H9 (cell line): ENCODE results near the gene CYB5R3. TPM values are rescaled to one million over a fixed set of nuclear protein-coding genes. Genes with fewer than 3 reads are reported as not detected.

ENCODE experiments used
- DNase-seq: peaks from one replicate; pipeline ENCODE4 v3.0.0-alpha.2; 2017
- H2AFZ ChIP-seq: one replicate; pipeline ENCODE4 v1.6.1; 2013; ENCODE audit warnings: mild to moderate bottlenecking, low read length, control low read depth, moderate library complexity
- H2AK5ac ChIP-seq: 2 replicates; pipeline ENCODE4 v1.6.1; 2013; ENCODE audit warnings: low read length, control low read depth, mixed read lengths; ENCODE audit not compliant: insufficient read length
- H2BK120ac ChIP-seq: one replicate; pipeline ENCODE4 v1.6.1; 2013; ENCODE audit warnings: low read depth, mild to moderate bottlenecking, low read length, control low read depth, inconsistent platforms; ENCODE audit not compliant: poor library complexity, severe bottlenecking
- H2BK12ac ChIP-seq: 2 replicates; pipeline ENCODE4 v1.6.1; 2013; ENCODE audit warnings: low read length, control low read depth, mixed read lengths, low read depth; ENCODE audit not compliant: insufficient read length
- H2BK15ac ChIP-seq: 2 replicates; pipeline ENCODE4 v1.6.1; 2013; ENCODE audit warnings: low read depth, low read length, control low read depth
- H2BK20ac ChIP-seq: one replicate; pipeline ENCODE4 v1.6.1; 2013; ENCODE audit warnings: low read depth, mild to moderate bottlenecking, low read length, control low read depth, inconsistent platforms; ENCODE audit not compliant: poor library complexity, severe bottlenecking
- H2BK5ac ChIP-seq: 2 replicates; pipeline ENCODE4 v1.6.1; 2013; ENCODE audit warnings: low read length, control low read depth, mixed read lengths; ENCODE audit not compliant: insufficient read length
- H3K14ac ChIP-seq: 2 replicates; pipeline ENCODE4 v1.6.1; 2013; ENCODE audit warnings: low read length, control low read depth; ENCODE audit not compliant: insufficient read depth
- H3K18ac ChIP-seq: 2 replicates; pipeline ENCODE4 v1.6.1; 2013; ENCODE audit warnings: low read depth, mild to moderate bottlenecking, mixed read lengths, low read length, control low read depth; ENCODE audit not compliant: insufficient read length
- H3K23ac ChIP-seq: 2 replicates; pipeline ENCODE4 v1.6.1; 2013; ENCODE audit warnings: low read length, control low read depth, mixed read lengths, low read depth; ENCODE audit not compliant: insufficient read length
- H3K23me2 ChIP-seq: 2 replicates; pipeline ENCODE4 v1.6.1; 2013; ENCODE audit warnings: low read depth, mild to moderate bottlenecking, mixed read lengths, low read length, control low read depth; ENCODE audit not compliant: insufficient read length, poor library complexity, severe bottlenecking
- H3K27ac ChIP-seq: 2 replicates; pipeline ENCODE4 v1.5.1; 2013; ENCODE audit warnings: low read length, control low read depth, mixed read lengths, low read depth; ENCODE audit not compliant: insufficient read length
- H3K27me3 ChIP-seq: 2 replicates; pipeline ENCODE4 v1.6.1; 2013; ENCODE audit warnings: low read length, control low read depth, inconsistent platforms; ENCODE audit not compliant: insufficient read depth
- H3K4ac ChIP-seq: 2 replicates; pipeline ENCODE4 v1.6.1; 2013; ENCODE audit warnings: low read depth, mild to moderate bottlenecking, control low read depth, inconsistent platforms, low read length, moderate library complexity
- H3K4me1 ChIP-seq: 2 replicates; pipeline ENCODE4 v1.6.1; 2013; ENCODE audit warnings: low read length, control low read depth, inconsistent platforms; ENCODE audit not compliant: insufficient read depth
- H3K4me2 ChIP-seq: 2 replicates; pipeline ENCODE4 v1.6.1; 2013; ENCODE audit warnings: low read length, control low read depth, mixed read lengths; ENCODE audit not compliant: insufficient read length, insufficient read depth
- H3K56ac ChIP-seq: 2 replicates; pipeline ENCODE4 v1.6.1; 2013; ENCODE audit warnings: low read depth, mild to moderate bottlenecking, mixed read lengths, low read length, control low read depth; ENCODE audit not compliant: insufficient read length
- H3K79me1 ChIP-seq: 2 replicates; pipeline ENCODE4 v1.6.1; 2013; ENCODE audit warnings: low read depth, mild to moderate bottlenecking, moderate library complexity, low read length, control low read depth, inconsistent platforms; ENCODE audit not compliant: insufficient read depth, poor library complexity, severe bottlenecking
- H3K79me2 ChIP-seq: 2 replicates; pipeline ENCODE4 v1.6.1; 2013; ENCODE audit warnings: low read length, control low read depth, inconsistent platforms; ENCODE audit not compliant: insufficient read depth
- H3K9ac ChIP-seq: 2 replicates; pipeline ENCODE4 v1.6.1; 2013; ENCODE audit warnings: low read length, control low read depth, mixed read lengths; ENCODE audit not compliant: insufficient read length; ENCODE audit errors: extremely low read depth
- H3K9me3 ChIP-seq: one replicate; pipeline ENCODE4 v1.6.1; 2013; ENCODE audit warnings: low read depth, low read length, inconsistent platforms; ENCODE audit not compliant: control insufficient read depth
- H3T11ph ChIP-seq: one replicate; pipeline ENCODE4 v1.6.1; 2013; ENCODE audit warnings: mild to moderate bottlenecking, low read length, control low read depth, inconsistent platforms
- H4K20me1 ChIP-seq: one replicate; pipeline ENCODE4 v1.6.1; 2013; ENCODE audit not compliant: control insufficient read depth, insufficient read length, insufficient read depth
- H4K5ac ChIP-seq: 2 replicates; pipeline ENCODE4 v1.6.1; 2013; ENCODE audit warnings: low read depth, mild to moderate bottlenecking, mixed read lengths, low read length, control low read depth; ENCODE audit not compliant: insufficient read length
- H4K8ac ChIP-seq: replicated peaks from 2 replicates; pipeline ENCODE4 v1.6.1; 2013; ENCODE audit warnings: low read length, control low read depth, mixed read lengths, low read depth; ENCODE audit not compliant: insufficient read length
- H4K91ac ChIP-seq: 2 replicates; pipeline ENCODE4 v1.6.1; 2013; ENCODE audit warnings: low read depth, mild to moderate bottlenecking, moderate library complexity, mixed read lengths, low read length, control low read depth; ENCODE audit not compliant: insufficient read length
- H3K27ac Mint-ChIP-seq, 3 experiments: 2 replicates in 2 of 3; 3 replicates in 1 of 3; pipeline ENCODE4 v1.8.0; 2020 to 2021; ENCODE audit warnings: mixed read lengths in 3 of 3, mild to moderate bottlenecking in 1 of 3, moderate library complexity in 1 of 3
- H3K27me3 Mint-ChIP-seq: 2 replicates; pipeline ENCODE4 v1.8.0; 2021; ENCODE audit warnings: low read depth, mild to moderate bottlenecking, moderate library complexity, mixed read lengths
- H3K36me3 Mint-ChIP-seq, 3 experiments: 2 replicates in 2 of 3; 3 replicates in 1 of 3; pipeline ENCODE4 v1.8.0; 2020 to 2021; ENCODE audit warnings: low read depth in 3 of 3, mixed read lengths in 3 of 3; ENCODE audit not compliant: insufficient read depth in 1 of 3
- H3K4me1 Mint-ChIP-seq, 2 experiments: 2 replicates each; pipeline ENCODE4 v1.8.0; 2020; ENCODE audit warnings: mixed read lengths in 2 of 2
- H3K4me3 Mint-ChIP-seq, 2 experiments: 2 replicates in 1 of 2; 3 replicates in 1 of 2; pipeline ENCODE4 v1.8.0; 2020 to 2021; ENCODE audit warnings: mild to moderate bottlenecking in 2 of 2, mixed read lengths in 2 of 2, moderate library complexity in 1 of 2
- H3K9me3 Mint-ChIP-seq, 2 experiments: 2 replicates in 1 of 2; 3 replicates in 1 of 2; pipeline ENCODE4 v1.8.0; 2020; ENCODE audit warnings: mild to moderate bottlenecking in 2 of 2, mixed read lengths in 2 of 2, moderate library complexity in 1 of 2
- WGBS: extraction: QIAGEN DNeasy Blood & Tissue Kit; methylation state at CpG from one replicate; pipeline ENCODE4 v1.1.7; 2013; ENCODE audit warnings: missing lambda C conversion rate, low lambda C conversion rate, mixed read lengths; ENCODE audit not compliant: insufficient read length; ENCODE audit errors: extremely low coverage; 5-methylcytosine and 5-hydroxymethylcytosine counted together
- total RNA-seq: library from RNA; stranded (reverse); gene quantifications from 2 replicates; pipeline ENCODE4 v1.2.1, GENCODE V29; 2021
- TF ChIP-seq, protein P1 (sequence below): fragments of 200-600 bp; sonication (generic); conservative IDR thresholded peaks from 3 replicates; pipeline ENCODE4 v1.8.0; 2021; ENCODE audit warnings: antibody characterized with exemption, mild to moderate bottlenecking

CYB5R3 gene
- total RNA-seq, 1 experiment from 2014 or later: 97.4 TPM

DNA sequence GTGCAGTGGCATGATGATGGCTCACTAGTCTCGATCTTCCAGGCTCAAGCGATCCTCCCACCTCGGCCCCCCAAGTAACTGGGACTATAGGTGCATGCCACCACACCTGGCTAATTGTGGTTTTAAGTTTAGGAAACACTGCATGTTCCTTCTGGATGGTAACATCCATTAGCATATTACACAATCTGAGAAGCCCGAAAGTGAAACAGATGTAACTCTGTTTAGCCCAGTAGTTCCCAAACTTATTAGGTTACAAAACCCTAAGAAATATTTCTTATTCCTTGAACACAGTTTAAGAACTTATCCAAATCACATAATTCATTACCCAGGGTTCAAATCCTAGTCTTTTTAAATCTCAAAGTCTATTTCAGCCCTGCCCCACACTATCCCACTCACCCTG is 62.8 kb downstream of the CYB5R3 start:
- no peak overlapping the region for H3K4me2 ChIP-seq
- H2BK120ac ChIP-seq: no peak overlapping the region
- no peaks in the 10 kb centered on the region for H3K79me1 ChIP-seq
- H2BK5ac ChIP-seq: no peak overlapping the region
- Mint-ChIP-seq H3K27me3 (no peaks in the 10 kb centered on the region), H3K4me3 (no peak overlapping the region), H3K36me3 (peaks cover 36 to 80% (median 69%) of the 10 kb centered on the region in 3 experiments), H3K4me1 (peaks cover 6 to 8% of the 10 kb centered on the region in 2 experiments), H3K27ac (peak overlapping the region in 1 of 3 experiments; percentile 41; a peak in 2 of 7 replicates), H3K9me3 (no peaks in the 10 kb centered on the region; a peak in 1 of 5 replicates)
- H3K56ac ChIP-seq: no peak overlapping the region
- no peak overlapping the region for H3K14ac ChIP-seq
- H3T11ph ChIP-seq: no peak overlapping the region
- TF ChIP-seq, protein P1, sequence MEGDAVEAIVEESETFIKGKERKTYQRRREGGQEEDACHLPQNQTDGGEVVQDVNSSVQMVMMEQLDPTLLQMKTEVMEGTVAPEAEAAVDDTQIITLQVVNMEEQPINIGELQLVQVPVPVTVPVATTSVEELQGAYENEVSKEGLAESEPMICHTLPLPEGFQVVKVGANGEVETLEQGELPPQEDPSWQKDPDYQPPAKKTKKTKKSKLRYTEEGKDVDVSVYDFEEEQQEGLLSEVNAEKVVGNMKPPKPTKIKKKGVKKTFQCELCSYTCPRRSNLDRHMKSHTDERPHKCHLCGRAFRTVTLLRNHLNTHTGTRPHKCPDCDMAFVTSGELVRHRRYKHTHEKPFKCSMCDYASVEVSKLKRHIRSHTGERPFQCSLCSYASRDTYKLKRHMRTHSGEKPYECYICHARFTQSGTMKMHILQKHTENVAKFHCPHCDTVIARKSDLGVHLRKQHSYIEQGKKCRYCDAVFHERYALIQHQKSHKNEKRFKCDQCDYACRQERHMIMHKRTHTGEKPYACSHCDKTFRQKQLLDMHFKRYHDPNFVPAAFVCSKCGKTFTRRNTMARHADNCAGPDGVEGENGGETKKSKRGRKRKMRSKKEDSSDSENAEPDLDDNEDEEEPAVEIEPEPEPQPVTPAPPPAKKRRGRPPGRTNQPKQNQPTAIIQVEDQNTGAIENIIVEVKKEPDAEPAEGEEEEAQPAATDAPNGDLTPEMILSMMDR: no peak
- H3K79me2 ChIP-seq: no peaks in the 10 kb centered on the region; the same call in 1 of the 2 replicates
- H2AFZ ChIP-seq: no peak overlapping the region
- H2BK12ac ChIP-seq: no peak overlapping the region
- WGBS: no CpG with 5 or more reads among the region's 4 CpGs
- H3K23ac ChIP-seq: no peak overlapping the region
- H3K27ac ChIP-seq: no peak overlapping the region
- H4K20me1 ChIP-seq: no peaks in the 10 kb centered on the region
- H2AK5ac ChIP-seq: no peak overlapping the region
- H3K4me1 ChIP-seq: no peaks in the 10 kb centered on the region
- H2BK15ac ChIP-seq: no peak overlapping the region
- no peaks in the 10 kb centered on the region for H3K9me3 ChIP-seq
- no peak overlapping the region for H3K4ac ChIP-seq
- H3K9ac ChIP-seq: no peak overlapping the region
- no peak overlapping the region for H2BK20ac ChIP-seq
- H3K23me2 ChIP-seq: no peaks in the 10 kb centered on the region
- no peak overlapping the region for H3K18ac ChIP-seq
- no peak overlapping the region for H4K5ac ChIP-seq
- H4K91ac ChIP-seq: no peak overlapping the region
- no peak for DNase-seq
- H3K27me3 ChIP-seq: no peaks in the 10 kb centered on the region
- H4K8ac ChIP-seq: no peak overlapping the region
